GM19099 (cell line): Measurements from ENCODE around the gene SLX9.

Source experiments
- POLR2A ChIP-seq: IDR thresholded peaks from 3 replicates; pipeline ENCODE4 v1.6.1; 2011; ENCODE audit warnings: low read depth; ENCODE audit not compliant: insufficient read length; ENCODE audit errors: extremely low read depth

The SLX9 gene

DNA sequence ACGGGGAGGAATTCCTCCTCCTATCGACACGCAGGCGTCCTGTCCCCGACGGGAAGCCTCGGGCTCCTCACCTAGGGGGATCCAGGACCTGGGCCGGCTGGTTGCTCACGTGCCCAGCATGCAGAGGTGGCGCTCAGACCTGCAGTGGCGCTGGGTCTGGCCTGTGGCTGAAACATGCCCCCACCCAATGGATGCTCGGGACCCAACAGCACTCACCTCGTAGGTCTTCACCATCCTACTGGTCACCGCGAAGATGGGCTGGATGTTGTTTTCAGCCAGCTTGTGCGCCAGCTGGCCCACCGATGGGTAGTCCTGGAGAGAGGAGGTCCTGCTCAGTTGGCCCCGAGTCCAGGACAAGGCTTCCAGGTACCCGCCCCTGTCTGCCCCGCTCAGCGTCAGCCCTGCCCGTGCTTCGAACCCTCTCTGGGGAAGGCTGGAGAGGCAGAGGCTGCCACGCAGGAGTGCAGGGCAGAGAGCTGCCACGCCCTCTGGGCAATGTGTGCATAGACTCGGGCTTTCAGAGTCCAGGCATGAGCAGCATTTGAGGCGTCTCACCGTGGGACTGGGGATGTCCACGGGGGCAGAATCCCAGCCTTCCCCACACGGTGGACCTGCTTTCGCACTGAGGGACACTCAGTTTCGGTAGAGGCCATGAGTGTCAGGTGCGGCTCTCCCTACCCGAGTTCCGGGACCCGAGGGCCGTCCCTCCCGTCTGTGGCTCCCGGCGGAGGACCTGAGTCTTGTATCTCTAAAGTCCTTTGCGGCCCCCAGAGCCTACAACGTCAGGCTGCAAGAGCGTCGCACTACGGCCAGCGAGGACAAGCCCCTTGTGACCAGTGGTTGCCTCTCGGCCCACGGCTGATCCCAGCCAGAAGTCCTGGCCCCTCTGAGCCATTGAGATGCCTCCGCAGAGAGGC is 40.7 kb upstream of the SLX9 start:
- no peak for TF ChIP-seq POLR2A

DNA sequence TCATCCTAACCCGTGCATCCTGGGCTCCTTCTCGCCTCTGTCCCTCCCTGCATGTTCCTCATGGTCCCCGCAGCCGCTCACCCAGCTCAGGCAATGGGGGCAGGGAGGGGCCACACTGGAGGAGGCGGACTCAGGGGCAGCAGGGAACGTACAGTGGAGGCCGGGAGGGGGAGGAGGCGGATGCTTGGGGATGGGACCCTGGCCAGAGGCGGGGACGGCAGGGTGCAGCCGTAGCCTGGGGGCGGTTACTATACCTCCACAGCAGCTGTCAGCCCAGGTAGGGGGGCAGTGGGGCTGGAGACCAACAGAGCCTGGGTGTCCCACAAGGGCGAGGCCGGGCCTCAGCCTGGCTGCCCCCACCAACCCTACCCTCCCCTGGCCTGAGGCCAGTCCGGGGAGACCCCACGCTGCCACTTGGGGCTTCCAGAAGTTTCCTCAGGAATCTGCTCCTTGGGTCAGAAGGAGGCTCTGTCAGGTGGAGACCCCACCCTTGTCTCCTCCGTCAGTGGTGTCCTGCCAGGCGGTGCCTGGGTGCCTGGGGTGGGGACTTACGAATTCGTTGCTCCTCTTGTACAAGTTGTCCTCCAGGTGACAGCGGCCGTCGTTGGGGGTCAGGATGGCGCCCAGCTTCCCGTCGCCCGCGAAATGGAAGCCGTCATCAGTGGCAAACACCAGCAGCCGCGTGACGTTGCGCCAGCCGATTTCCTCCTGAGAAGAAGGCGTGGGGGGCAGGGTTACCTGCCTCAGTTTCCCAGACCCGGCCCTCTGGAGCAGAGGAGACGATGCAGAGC is 39.9 kb upstream of the SLX9 start:
- no peak for TF ChIP-seq POLR2A

DNA sequence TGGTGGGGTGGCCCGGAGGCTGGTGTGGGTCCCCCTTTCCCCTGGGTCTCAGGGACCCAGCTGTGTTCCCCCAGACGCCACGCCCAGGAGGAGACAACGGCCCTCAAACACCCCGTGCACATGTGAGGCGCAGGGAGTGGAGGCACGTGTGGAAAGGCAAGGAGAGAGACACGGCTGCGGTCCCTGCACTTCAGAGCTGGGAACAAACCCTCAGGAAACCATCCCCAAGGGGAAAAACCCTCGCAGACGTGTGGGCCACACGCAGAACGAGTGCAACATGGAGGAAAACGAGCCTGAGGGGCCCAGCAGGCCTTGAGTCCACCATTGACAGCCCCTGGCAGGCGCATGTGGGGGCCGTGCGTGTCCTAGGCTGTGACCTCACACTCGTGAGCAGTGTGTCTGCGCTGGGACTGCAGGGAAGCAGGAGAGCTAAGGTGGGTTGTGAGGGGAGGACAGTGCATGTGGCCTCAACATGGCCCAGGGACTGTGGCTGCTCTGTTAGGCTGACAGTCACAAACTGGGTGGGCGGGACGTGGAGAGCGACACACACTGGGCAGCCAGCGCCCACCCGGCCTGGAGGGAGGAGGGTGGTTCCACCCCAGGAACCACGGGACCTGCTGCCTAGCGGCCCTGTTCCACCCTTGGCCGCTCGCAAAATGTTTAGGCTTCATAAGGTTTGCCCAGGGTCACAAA is 39.1 kb upstream of the SLX9 start:
- TF ChIP-seq POLR2A, result no peak

DNA sequence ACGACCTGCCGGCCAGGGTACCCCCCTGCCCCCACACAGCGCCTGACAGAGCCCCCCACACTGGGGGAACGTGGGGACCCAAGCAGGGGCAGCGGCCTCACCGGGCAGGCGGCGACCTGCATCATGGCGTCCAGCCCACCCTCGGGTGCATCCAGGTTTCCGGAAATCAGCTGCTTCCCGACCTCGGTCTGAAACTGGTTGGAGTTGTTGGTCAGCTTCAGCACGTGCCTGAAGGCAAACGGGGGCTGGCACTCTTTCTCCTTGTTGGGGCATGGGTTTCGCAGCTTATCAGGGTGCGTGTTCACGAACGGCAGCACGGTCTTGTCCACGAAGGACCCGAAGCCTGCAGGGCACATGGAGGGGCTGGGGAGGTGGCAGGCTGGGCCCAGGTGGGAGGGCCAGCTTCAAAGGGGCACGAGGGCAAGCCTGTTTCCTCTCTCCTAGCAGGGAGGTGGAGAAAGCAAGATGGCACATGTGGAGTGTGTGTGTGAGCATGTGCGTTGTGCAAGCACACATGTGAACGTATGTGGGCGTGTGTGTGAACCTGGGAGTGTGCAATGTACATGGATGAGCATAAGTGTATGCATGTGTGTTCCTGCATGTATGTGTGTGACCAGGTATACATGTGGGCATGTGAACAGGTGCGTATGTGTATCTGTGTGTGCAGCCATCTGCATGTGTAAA is 38.3 kb upstream of the SLX9 start:
- TF ChIP-seq POLR2A, result no peak

GRCh38 chr21:44902268-44903049 is 37.4 kb upstream of the SLX9 start:
- no peak for TF ChIP-seq POLR2A

DNA sequence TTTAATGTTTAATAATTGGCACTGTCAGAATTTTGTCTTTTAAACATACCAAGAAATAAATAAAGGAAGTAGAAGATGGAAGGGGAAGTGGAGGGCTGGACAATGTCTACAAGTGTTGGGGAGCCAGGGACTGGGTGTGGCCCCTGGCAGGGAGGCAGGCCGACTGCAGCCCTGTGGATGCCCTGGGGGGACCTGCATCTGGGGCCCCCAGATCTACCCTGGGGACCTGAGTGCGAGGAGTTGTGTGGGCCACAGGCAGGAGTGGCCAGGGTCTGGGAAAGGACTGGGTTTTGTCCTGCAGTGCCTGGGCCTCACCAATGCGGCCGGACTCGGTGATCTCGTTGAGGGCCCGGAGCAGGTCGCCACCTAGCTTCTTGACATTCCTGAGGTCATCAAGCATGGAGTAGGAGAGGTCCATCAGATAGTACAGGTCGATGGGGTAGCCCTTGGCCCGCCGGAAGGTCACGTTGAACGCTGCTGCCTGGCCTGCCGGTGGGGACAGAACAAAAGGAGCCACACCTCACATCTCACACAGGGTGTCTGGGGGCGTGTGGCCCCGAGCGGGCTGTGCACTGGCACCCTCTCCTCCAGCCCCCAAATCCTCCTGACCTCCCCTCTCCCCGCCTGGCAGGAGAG is 36.7 kb upstream of the SLX9 start:
- no peak for TF ChIP-seq POLR2A

DNA sequence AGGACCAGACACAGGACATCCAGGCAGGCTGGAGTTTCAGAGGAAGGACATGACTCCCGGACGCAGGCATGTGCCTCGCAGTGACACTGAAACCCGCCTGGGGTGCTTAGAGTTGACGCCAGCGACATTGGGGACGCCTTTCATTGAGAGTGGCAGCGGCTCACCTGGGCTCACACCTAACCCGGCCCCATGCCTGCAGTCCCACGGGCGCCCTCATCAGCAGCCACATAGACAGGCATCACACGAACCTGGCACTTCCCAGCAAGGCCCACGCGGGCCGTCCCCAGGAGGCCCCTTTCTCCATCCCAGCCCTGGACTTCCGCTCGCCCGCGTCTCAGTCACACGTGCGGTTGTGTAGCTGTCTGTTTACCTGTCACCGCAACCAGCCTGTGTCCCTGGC is 36.1 kb upstream of the SLX9 start:
- TF ChIP-seq POLR2A, result no peak

DNA sequence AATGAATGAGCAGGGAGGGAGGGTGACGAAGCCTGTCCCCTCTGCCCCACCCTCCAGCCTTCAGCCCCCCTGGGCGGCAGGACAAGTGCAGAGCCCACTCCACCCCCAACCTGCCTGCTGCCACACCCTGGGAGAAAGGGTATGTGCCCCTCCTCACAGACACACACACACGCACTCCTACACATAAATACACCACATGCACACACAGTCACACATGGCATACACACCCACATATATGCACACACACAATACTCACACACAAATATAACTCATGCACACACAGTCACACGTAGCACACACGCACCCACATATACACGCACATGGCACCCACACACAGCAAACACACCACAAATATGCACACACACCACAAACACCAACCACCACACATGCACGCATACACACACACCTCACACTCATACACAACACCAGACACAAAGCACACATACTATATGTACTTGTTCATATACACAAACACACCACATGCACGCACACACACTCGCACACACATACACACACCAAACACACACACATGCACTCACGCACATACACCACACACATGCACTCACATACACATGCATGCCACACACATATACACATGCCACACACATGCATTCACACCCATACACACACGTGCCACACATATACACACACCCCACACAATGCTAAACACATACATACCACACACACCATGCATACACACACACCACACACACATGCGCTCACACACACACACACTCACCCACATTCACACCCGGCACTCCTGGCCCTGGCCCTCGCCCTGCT is 35.5 kb upstream of the SLX9 start:
- TF ChIP-seq POLR2A, result peak; percentile 10

- TF ChIP-seq POLR2A, result no peak
Observed at GRCh38 chr21:44905016-44905727, 34.7 kb upstream of the SLX9 start.

DNA sequence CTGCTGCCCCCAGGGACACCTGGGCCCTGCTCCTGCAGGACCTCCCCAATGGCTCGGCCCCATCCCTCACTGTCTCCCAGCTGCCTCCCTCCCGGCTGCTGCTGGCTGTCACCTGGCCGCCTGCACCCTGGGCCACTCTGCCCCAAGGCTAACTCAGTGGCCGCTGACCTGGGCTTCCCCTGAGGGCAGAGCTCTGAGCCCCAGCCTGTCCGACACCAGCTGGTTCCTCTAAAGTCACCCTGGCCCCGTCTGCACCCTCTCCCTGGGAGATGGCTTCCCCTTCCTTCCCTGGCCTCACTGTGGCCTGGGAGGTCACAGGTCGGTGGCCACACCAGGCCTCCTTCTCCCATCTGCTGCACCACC is 34.1 kb upstream of the SLX9 start:
- TF ChIP-seq POLR2A, result no peak

DNA sequence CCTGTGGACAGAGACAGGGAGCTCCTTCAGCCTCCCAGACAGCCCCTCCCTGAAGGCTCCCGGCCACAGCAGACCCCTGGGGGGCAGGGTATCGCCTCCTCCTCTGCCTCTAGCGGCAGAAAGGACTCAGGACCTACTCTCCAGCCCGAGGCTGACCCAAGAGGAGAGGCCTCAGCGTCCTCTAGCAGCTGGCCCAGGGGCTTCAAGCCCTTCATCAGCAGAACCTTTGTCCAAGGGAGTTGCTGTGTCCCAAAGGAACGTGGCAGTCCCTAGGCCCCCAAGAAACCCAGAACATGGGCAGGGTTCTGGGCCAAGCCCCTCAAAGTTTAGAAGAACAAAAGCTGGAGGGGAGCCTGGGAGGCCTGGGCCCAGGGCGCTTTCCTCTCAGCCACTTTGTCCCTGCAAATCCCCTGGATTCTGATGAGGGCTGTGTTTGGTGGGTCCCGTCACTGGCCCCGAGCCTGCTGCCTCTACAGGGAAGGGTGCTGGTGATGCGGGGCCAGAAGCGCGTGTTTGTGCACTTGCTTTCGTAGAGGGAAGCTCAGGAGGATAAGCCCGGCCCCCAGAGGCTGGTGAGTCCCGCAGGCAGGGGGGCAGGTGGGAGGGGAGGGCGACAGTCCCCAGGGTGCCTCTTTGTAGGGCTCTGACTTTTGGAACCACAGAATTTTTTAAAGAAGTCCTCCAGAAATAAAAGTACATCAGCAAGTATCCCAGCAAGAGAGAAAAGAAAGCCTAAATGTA is 32.4 kb upstream of the SLX9 start:
- TF ChIP-seq POLR2A, result no peak
